ENCODE measurements around the gene TKFC.

- TF ChIP-seq ZNF239 (tag by site-specific recombination; IDR thresholded peaks at IDR 0.05) (no peak), HOXA7 (CRISPR knock-in tag; IDR thresholded peaks at IDR 0.05; ENCODE audit: borderline replicate concordance) (no peak), TSHZ1 (tag by site-specific recombination; IDR thresholded peaks at IDR 0.05; ENCODE audit: borderline replicate concordance) (no peak), ZNF558 (tag by site-specific recombination; IDR thresholded peaks at IDR 0.05) (no peak), CTCF (tag by site-specific recombination; IDR thresholded peaks at IDR 0.05) (no peak), REST (tag by site-specific recombination; IDR thresholded peaks at IDR 0.05) (no peak), YY1 (tag by site-specific recombination; IDR thresholded peaks at IDR 0.05) (no peak), ZNF174 (tag by site-specific recombination; IDR thresholded peaks at IDR 0.05) (no peak)
Observed at GRCh38 chr11:61290905-61291690, 41.9 kb upstream of the TKFC start.

Data from HEK293 (cell line).